CD4-positive, CD25-positive, alpha-beta regulatory T cell (primary cell): ENCODE results near the gene PALM. TPM values are rescaled to one million over a fixed set of nuclear protein-coding genes. Genes with fewer than 3 reads are reported as not detected.
A peak's percentile ranks its signal among the peaks of the same experiment; 100 is the strongest.

ENCODE experiments used
- ATAC-seq, 2 donors: fragments of 150-1000 bp; cut with Tn5 transposase; one replicate each; pipeline ENCODE4 v1.10.0; 2021; ENCODE audit warnings: low read depth in 2 of 2, moderate number of reproducible peaks in 2 of 2, moderate library complexity in 1 of 2
- DNase-seq, 3 donors: peaks; one replicate each; pipeline versions ENCODE4 v3.0.0 to v3.0.0-alpha.2; 2012 to 2022; ENCODE audit warnings: mixed read lengths in 1 of 3
- H3K27ac ChIP-seq: one replicate; pipeline ENCODE4 v1.7.0; 2013; ENCODE audit warnings: mild to moderate bottlenecking, low read length; ENCODE audit not compliant: insufficient read depth, poor library complexity, severe bottlenecking
- H3K27me3 ChIP-seq: one replicate; pipeline ENCODE4 v1.7.0; 2013; ENCODE audit warnings: low read length; ENCODE audit not compliant: control insufficient read depth, insufficient read depth
- H3K36me3 ChIP-seq: one replicate; pipeline ENCODE4 v1.7.0; 2013; ENCODE audit warnings: mild to moderate bottlenecking, low read length, moderate library complexity; ENCODE audit not compliant: control insufficient read depth, insufficient read depth
- H3K4me1 ChIP-seq: 2 replicates; pipeline ENCODE4 v1.7.0; 2013; ENCODE audit warnings: mild to moderate bottlenecking, low read length; ENCODE audit not compliant: insufficient read depth, control insufficient read depth, poor library complexity, severe bottlenecking
- H3K4me3 ChIP-seq: one replicate; pipeline ENCODE4 v1.7.0; 2013; ENCODE audit warnings: low read depth, mild to moderate bottlenecking, low read length, moderate library complexity
- H3K9me3 ChIP-seq, 2 experiments: 1 replicate in 1 of 2; 2 replicates in 1 of 2; pipeline ENCODE4 v1.7.0; 2013; ENCODE audit warnings: low read length in 2 of 2, mild to moderate bottlenecking in 1 of 2, moderate library complexity in 1 of 2; ENCODE audit not compliant: control insufficient read depth in 2 of 2
- H3K27ac Mint-ChIP-seq, 3 donors: one replicate each; pipeline ENCODE4 v1.8.0; 2020 to 2022; ENCODE audit warnings: mild to moderate bottlenecking in 3 of 3, mixed read lengths in 3 of 3, moderate library complexity in 2 of 3
- H3K27me3 Mint-ChIP-seq: one replicate; pipeline ENCODE4 v1.8.0; 2022; ENCODE audit warnings: mild to moderate bottlenecking, mixed read lengths
- H3K36me3 Mint-ChIP-seq: one replicate; pipeline ENCODE4 v1.8.0; 2020; ENCODE audit warnings: mixed read lengths
- H3K4me1 Mint-ChIP-seq, 4 donors: one replicate each; pipeline ENCODE4 v1.8.0; 2020 to 2022; ENCODE audit warnings: mixed read lengths in 4 of 4, mild to moderate bottlenecking in 1 of 4
- H3K4me3 Mint-ChIP-seq, 4 donors: one replicate each; pipeline ENCODE4 v1.8.0; 2020 to 2022; ENCODE audit warnings: mild to moderate bottlenecking in 4 of 4, mixed read lengths in 4 of 4, moderate library complexity in 3 of 4
- H3K9me3 Mint-ChIP-seq, 7 donors: one replicate each; pipeline ENCODE4 v1.8.0; 2020 to 2022; ENCODE audit warnings: mixed read lengths in 7 of 7, mild to moderate bottlenecking in 3 of 7, moderate library complexity in 2 of 7
- polyA plus RNA-seq, 4 donors: library from polyadenylated mRNA; unstranded; fragments of 300-500 nt; fragmentation: Illumina TruSeq; gene quantifications; one replicate each; pipeline ENCODE4 v1.2.3, GENCODE V29; 2021
- total RNA-seq: library from RNA; stranded (reverse); gene quantifications from one replicate; pipeline ENCODE4 v1.2.3, GENCODE V29; 2022

Gene PALM
- total and polyA plus RNA-seq, 5 donors from 2014 or later = not detected

GRCh38 chr19:677201-677600 lies 31.5 kb upstream of the PALM start:
- DNase-seq (no peak), ATAC-seq (no peak)
- peaks cover 18% of the 10 kb centered on the region for H3K27me3 Mint-ChIP-seq
- Histone ChIP-seq H3K27ac (no peak overlapping the region), H3K9me3 (no peaks in the 10 kb centered on the region), H3K27me3 (no peaks in the 10 kb centered on the region), H3K36me3 (no peaks in the 10 kb centered on the region), H3K4me3 (no peak overlapping the region), H3K4me1 (peaks cover 14% of the 10 kb centered on the region)
- no peak overlapping the region for H3K27ac Mint-ChIP-seq
- no peak overlapping the region for H3K4me3 Mint-ChIP-seq
- H3K4me1 Mint-ChIP-seq = peaks cover 0 to 14% (median 0%) of the 10 kb centered on the region in 4 donors
- H3K36me3 Mint-ChIP-seq = no peaks in the 10 kb centered on the region
- H3K9me3 Mint-ChIP-seq = no peaks in the 10 kb centered on the region

- no peak overlapping the region for H3K4me3 ChIP-seq
- no peaks in the 10 kb centered on the region for H3K27me3 ChIP-seq
- no peak overlapping the region for H3K27ac ChIP-seq
- ATAC-seq (no peak), DNase-seq (no peak)
- H3K4me3 Mint-ChIP-seq = peak overlapping the region; percentile 19 to 71 (median 39)
- H3K4me1 Mint-ChIP-seq = peaks cover 0 to 14% (median 0%) of the 10 kb centered on the region in 4 donors
- H3K9me3 Mint-ChIP-seq = no peaks in the 10 kb centered on the region
- H3K9me3 ChIP-seq = no peaks in the 10 kb centered on the region
- H3K36me3 Mint-ChIP-seq = no peaks in the 10 kb centered on the region
- H3K4me1 ChIP-seq = peaks cover 14% of the 10 kb centered on the region
- no peak overlapping the region for H3K27ac Mint-ChIP-seq
- peaks cover 15% of the 10 kb centered on the region for H3K27me3 Mint-ChIP-seq
- H3K36me3 ChIP-seq = no peaks in the 10 kb centered on the region
Measured at GRCh38 chr19:677601-678436, 30.9 kb upstream of the PALM start.

GRCh38 chr19:678791-679388 lies 29.8 kb upstream of the PALM start:
- Mint-ChIP-seq H3K36me3 (no peaks in the 10 kb centered on the region), H3K27ac (peak overlapping the region in 1 of 3 donors; percentile 52), H3K27me3 (peaks cover 7% of the 10 kb centered on the region), H3K4me3 (peak overlapping the region; percentile 70 to 80 (median 74)), H3K9me3 (no peaks in the 10 kb centered on the region), H3K4me1 (peaks cover 0 to 14% (median 0%) of the 10 kb centered on the region in 4 donors)
- Histone ChIP-seq H3K4me3 (no peak overlapping the region), H3K36me3 (no peaks in the 10 kb centered on the region), H3K27me3 (no peaks in the 10 kb centered on the region), H3K27ac (no peak overlapping the region), H3K4me1 (peaks cover 14% of the 10 kb centered on the region), H3K9me3 (no peaks in the 10 kb centered on the region)
- DNase-seq (no peak), ATAC-seq (no peak)

- Histone ChIP-seq H3K9me3 (no peaks in the 10 kb centered on the region), H3K4me1 (peaks cover 14% of the 10 kb centered on the region), H3K27me3 (no peaks in the 10 kb centered on the region), H3K27ac (peak overlapping the region; percentile 33), H3K36me3 (no peaks in the 10 kb centered on the region), H3K4me3 (no peak overlapping the region)
- H3K4me3 Mint-ChIP-seq = peak overlapping the region; percentile 47 to 92 (median 84)
- H3K36me3 Mint-ChIP-seq = no peaks in the 10 kb centered on the region
- no peak overlapping the region for H3K27ac Mint-ChIP-seq
- H3K4me1 Mint-ChIP-seq = peaks cover 0 to 14% (median 0%) of the 10 kb centered on the region in 4 donors
- H3K27me3 Mint-ChIP-seq = peaks cover 7% of the 10 kb centered on the region
- DNase-seq = no peak
- H3K9me3 Mint-ChIP-seq = no peaks in the 10 kb centered on the region
- ATAC-seq = no peak
Measured at GRCh38 chr19:679418-680286, 29.1 kb upstream of the PALM start.

- no peaks in the 10 kb centered on the region for H3K9me3 Mint-ChIP-seq
- Histone ChIP-seq H3K4me3 (peak overlapping the region; percentile 53), H3K27ac (peak overlapping the region; percentile 81), H3K36me3 (no peaks in the 10 kb centered on the region), H3K4me1 (peaks cover 14% of the 10 kb centered on the region), H3K27me3 (no peaks in the 10 kb centered on the region), H3K9me3 (no peaks in the 10 kb centered on the region)
- ATAC-seq (peak; percentile 81 to 83), DNase-seq (peak; percentile 96 to 99 (median 98))
- H3K27ac Mint-ChIP-seq = peak overlapping the region; percentile 79 to 98 (median 88)
- peak overlapping the region; percentile 87 to 95 (median 92) for H3K4me3 Mint-ChIP-seq
- H3K36me3 Mint-ChIP-seq = no peaks in the 10 kb centered on the region
- peaks cover 1% of the 10 kb centered on the region for H3K27me3 Mint-ChIP-seq
- peaks cover 0 to 10% (median 0%) of the 10 kb centered on the region in 4 donors for H3K4me1 Mint-ChIP-seq
Measured at GRCh38 chr19:680287-681028, 28.3 kb upstream of the PALM start.

GRCh38 chr19:681029-682019 lies 27.4 kb upstream of the PALM start:
- H3K27ac ChIP-seq = peak overlapping the region; percentile 81
- H3K36me3 ChIP-seq = no peaks in the 10 kb centered on the region
- DNase-seq (peak; percentile 32 to 89 (median 37)), ATAC-seq (no peak)
- no peaks in the 10 kb centered on the region for H3K9me3 ChIP-seq
- H3K27me3 ChIP-seq = no peaks in the 10 kb centered on the region
- Mint-ChIP-seq H3K36me3 (no peaks in the 10 kb centered on the region), H3K27me3 (no peaks in the 10 kb centered on the region), H3K27ac (peak overlapping the region; percentile 79 to 98 (median 88)), H3K4me1 (peaks cover 0 to 10% (median 0%) of the 10 kb centered on the region in 4 donors), H3K4me3 (peak overlapping the region in 3 of 4 donors; percentile 87 to 95 (median 92)), H3K9me3 (peaks cover 0 to 3% (median 0%) of the 10 kb centered on the region in 7 donors)
- peaks cover 14% of the 10 kb centered on the region for H3K4me1 ChIP-seq
- H3K4me3 ChIP-seq = no peak overlapping the region
